ENCODE data around the gene DNAJB1. TPM values are rescaled to one million over a fixed set of nuclear protein-coding genes. Genes with fewer than 3 reads are reported as not detected.
"Not testable (repeated sequence)": the region's sequence is repeated elsewhere in the genome, so short reads cannot be mapped to it uniquely, and the experiment has no call there.

DNAJB1 gene
- polyA plus RNA-seq, 3 donors from 2014 or later = 116 to 164 (median 120) TPM

GRCh38 chr19:14560776-14561108 lies 42.5 kb upstream of the DNAJB1 start:
- Mint-ChIP-seq H3K4me1 (peaks cover 56 to 64% of the 10 kb centered on the region in 2 donors), H3K27ac (peak overlapping the region; percentile 75 to 89 (median 82)), H3K36me3 (peaks cover 0 to 7% (median 0%) of the 10 kb centered on the region in 3 donors), H3K27me3 (ENCODE audit: low read depth in 3 of 3) (peaks cover 3 to 8% (median 6%) of the 10 kb centered on the region in 3 donors), H3K9me3 (no peaks in the 10 kb centered on the region), H3K4me3 (peak overlapping the region in 2 of 5 donors; percentile 3 to 34)
- DNase-seq = no peak

- Mint-ChIP-seq H3K27me3 (ENCODE audit: low read depth in 3 of 3) (peaks cover 3 to 9% (median 6%) of the 10 kb centered on the region in 3 donors), H3K4me1 (peaks cover 52 to 64% of the 10 kb centered on the region in 2 donors), H3K27ac (peak overlapping the region; percentile 75 to 89 (median 82)), H3K36me3 (peaks cover 0 to 7% (median 0%) of the 10 kb centered on the region in 3 donors), H3K9me3 (no peaks in the 10 kb centered on the region), H3K4me3 (peak overlapping the region in 2 of 5 donors; percentile 18 to 34)
- DNase-seq = no peak
These were observed 41.9 kb upstream of the DNAJB1 start for GRCh38 chr19:14559916-14560775.

- H3K27ac Mint-ChIP-seq = peak overlapping the region; percentile 69 to 88 (median 80)
These were observed 40.3 kb upstream of the DNAJB1 start for GRCh38 chr19:14558370-14559066.

GRCh38 chr19:14556662-14557188 lies 38.5 kb upstream of the DNAJB1 start:
- peaks cover 0 to 8% (median 5%) of the 10 kb centered on the region in 3 donors for H3K27me3 Mint-ChIP-seq (ENCODE audit: low read depth in 3 of 3)
- H3K27ac Mint-ChIP-seq = peak overlapping the region; percentile 85 to 99 (median 94)
- H3K36me3 Mint-ChIP-seq = peaks cover 0 to 7% (median 0%) of the 10 kb centered on the region in 3 donors
- no peaks in the 10 kb centered on the region for H3K9me3 Mint-ChIP-seq
- H3K4me3 Mint-ChIP-seq = peak overlapping the region; percentile 70 to 81 (median 79)
- peaks cover 54 to 55% of the 10 kb centered on the region in 2 donors for H3K4me1 Mint-ChIP-seq
- peak; percentile 71 to 76 (median 75) for DNase-seq

More at GRCh38 chr19:14558370-14559066, 40.3 kb upstream of the DNAJB1 start:
- H3K4me3 Mint-ChIP-seq = peak overlapping the region in 4 of 5 donors; percentile 18 to 57 (median 38)
- H3K4me1 Mint-ChIP-seq = peaks cover 50 to 58% of the 10 kb centered on the region in 2 donors
- no peaks in the 10 kb centered on the region for H3K9me3 Mint-ChIP-seq
- no peak for DNase-seq
- H3K36me3 Mint-ChIP-seq = peaks cover 0 to 7% (median 0%) of the 10 kb centered on the region in 3 donors
- H3K27me3 Mint-ChIP-seq (ENCODE audit: low read depth in 3 of 3) = peaks cover 3 to 6% (median 6%) of the 10 kb centered on the region in 3 donors

- H3K27me3 Mint-ChIP-seq (ENCODE audit: low read depth in 3 of 3) = peaks cover 0 to 11% (median 8%) of the 10 kb centered on the region in 3 donors
- H3K4me3 Mint-ChIP-seq = peak overlapping the region; percentile 70 to 81 (median 79)
- H3K36me3 Mint-ChIP-seq = peaks cover 0 to 7% (median 0%) of the 10 kb centered on the region in 3 donors
- H3K9me3 Mint-ChIP-seq = no peaks in the 10 kb centered on the region
- peaks cover 56 to 58% of the 10 kb centered on the region in 2 donors for H3K4me1 Mint-ChIP-seq
- DNase-seq = peak; percentile 39 to 54 (median 48)
- H3K27ac Mint-ChIP-seq = peak overlapping the region; percentile 85 to 99 (median 94)
These were observed 37.9 kb upstream of the DNAJB1 start for GRCh38 chr19:14555918-14556661.

- H3K4me1 Mint-ChIP-seq = peaks cover 59 to 60% of the 10 kb centered on the region in 2 donors
- H3K36me3 Mint-ChIP-seq = peaks cover 4 to 11% (median 5%) of the 10 kb centered on the region in 3 donors
- no peak for DNase-seq
- H3K27me3 Mint-ChIP-seq (ENCODE audit: low read depth in 3 of 3) = peaks cover 0 to 11% (median 8%) of the 10 kb centered on the region in 3 donors
- H3K9me3 Mint-ChIP-seq = no peaks in the 10 kb centered on the region
- no peak overlapping the region for H3K4me3 Mint-ChIP-seq
- H3K27ac Mint-ChIP-seq = peak overlapping the region in 5 of 6 donors; percentile 31 to 91 (median 62)
These were observed 36.2 kb upstream of the DNAJB1 start for GRCh38 chr19:14554382-14554812.

GRCh38 chr19:14553939-14554243 lies 35.7 kb upstream of the DNAJB1 start:
- no peak for DNase-seq
- peak overlapping the region in 1 of 5 donors; percentile 14 for H3K4me3 Mint-ChIP-seq
- no peaks in the 10 kb centered on the region for H3K9me3 Mint-ChIP-seq
- H3K4me1 Mint-ChIP-seq = peaks cover 55 to 57% of the 10 kb centered on the region in 2 donors
- peak overlapping the region in 5 of 6 donors; percentile 64 to 91 (median 84) for H3K27ac Mint-ChIP-seq
- peaks cover 4 to 11% (median 5%) of the 10 kb centered on the region in 3 donors for H3K36me3 Mint-ChIP-seq
- peaks cover 0 to 11% (median 8%) of the 10 kb centered on the region in 3 donors for H3K27me3 Mint-ChIP-seq (ENCODE audit: low read depth in 3 of 3)

GRCh38 chr19:14553042-14553938 lies 35.1 kb upstream of the DNAJB1 start:
- peaks cover 50 to 53% of the 10 kb centered on the region in 2 donors for H3K4me1 Mint-ChIP-seq

GRCh38 chr19:14552006-14552360 lies 33.8 kb upstream of the DNAJB1 start:
- peaks cover 4 to 11% (median 5%) of the 10 kb centered on the region in 3 donors for H3K36me3 Mint-ChIP-seq
- peak overlapping the region in 4 of 5 donors; percentile 14 to 68 (median 66) for H3K4me3 Mint-ChIP-seq
- H3K27ac Mint-ChIP-seq = peak overlapping the region; percentile 82 to 94 (median 90)
- H3K27me3 Mint-ChIP-seq (ENCODE audit: low read depth in 3 of 3) = peaks cover 0 to 11% (median 8%) of the 10 kb centered on the region in 3 donors
- peaks cover 45 to 49% of the 10 kb centered on the region in 2 donors for H3K4me1 Mint-ChIP-seq
- not testable (repeated sequence) for H3K9me3 Mint-ChIP-seq, DNase-seq

More at GRCh38 chr19:14553042-14553938, 35.1 kb upstream of the DNAJB1 start:
- no peak overlapping the region for H3K4me3 Mint-ChIP-seq
- no peaks in the 10 kb centered on the region for H3K9me3 Mint-ChIP-seq
- peaks cover 0 to 11% (median 8%) of the 10 kb centered on the region in 3 donors for H3K27me3 Mint-ChIP-seq (ENCODE audit: low read depth in 3 of 3)
- H3K27ac Mint-ChIP-seq = peak overlapping the region in 5 of 6 donors; percentile 22 to 91 (median 79)
- H3K36me3 Mint-ChIP-seq = peaks cover 4 to 11% (median 5%) of the 10 kb centered on the region in 3 donors
- DNase-seq = no peak

GRCh38 chr19:14551134-14552005 lies 33.2 kb upstream of the DNAJB1 start:
- H3K27ac Mint-ChIP-seq = peak overlapping the region; percentile 82 to 94 (median 90)
- H3K4me3 Mint-ChIP-seq = peak overlapping the region; percentile 33 to 68 (median 64)
- DNase-seq = peak; percentile 72 to 83 (median 74)
- H3K9me3 Mint-ChIP-seq, H3K36me3 Mint-ChIP-seq: not testable (repeated sequence)
- peaks cover 0 to 11% (median 6%) of the 10 kb centered on the region in 3 donors for H3K27me3 Mint-ChIP-seq (ENCODE audit: low read depth in 3 of 3)
- H3K4me1 Mint-ChIP-seq = peaks cover 39 to 45% of the 10 kb centered on the region in 2 donors

GRCh38 chr19:14550201-14550754 lies 32.1 kb upstream of the DNAJB1 start:
- no peak overlapping the region for H3K4me3 Mint-ChIP-seq
- peaks cover 30 to 38% of the 10 kb centered on the region in 2 donors for H3K4me1 Mint-ChIP-seq
- peak overlapping the region in 4 of 6 donors; percentile 24 to 94 (median 86) for H3K27ac Mint-ChIP-seq

More at GRCh38 chr19:14550201-14550754, 32.1 kb upstream of the DNAJB1 start:
- Mint-ChIP-seq H3K27me3 (ENCODE audit: low read depth in 3 of 3) (peaks cover 0 to 5% (median 4%) of the 10 kb centered on the region in 3 donors), H3K9me3 (no peaks in the 10 kb centered on the region), H3K36me3 (peaks cover 3 to 5% (median 4%) of the 10 kb centered on the region in 3 donors)
- DNase-seq = no peak
